Measurements from ENCODE around the gene CHST8. TPM values are rescaled to one million over a fixed set of nuclear protein-coding genes. Genes with fewer than 3 reads are reported as not detected.

Gene CHST8
- polyA plus RNA-seq, 1 of the 3 experiments (the other 2 are of a cell fraction), result 0.05 TPM

DNA sequence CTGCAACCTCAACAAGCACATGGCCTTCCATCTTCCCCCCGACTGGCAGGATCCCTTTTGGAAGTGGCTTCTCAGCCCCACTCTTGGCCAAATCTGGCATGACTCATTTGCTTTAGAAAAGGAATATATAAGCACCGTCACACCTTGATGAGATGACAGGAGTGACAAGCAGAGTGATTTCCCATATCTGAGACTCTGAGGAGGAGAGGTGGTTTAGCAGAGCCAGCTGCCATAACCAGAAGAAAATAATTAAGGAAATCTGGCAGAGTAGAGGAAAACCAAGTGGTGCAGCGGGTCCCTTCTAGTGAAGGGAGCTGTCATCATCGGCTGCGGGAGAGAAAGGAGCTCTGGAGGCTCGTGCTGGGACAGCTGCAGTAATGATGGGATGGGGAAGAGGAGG is 147.5 kb downstream of the CHST8 start:
- H3K9me3 ChIP-seq, result no peaks in the 10 kb centered on the region
- CTCF ChIA-PET, result interaction anchor here (0.9 to 11.0 kb wide), 21 partner anchors 8 to 585 kb away, joined by 3 to 155 read pairs (median 9); no protein-coding TSS in a partner anchor

More for the DNA sequence above, 147.5 kb downstream of the CHST8 start:
- H2AFZ ChIP-seq (ENCODE audit: low read depth), result no peak overlapping the region
- no peak for TF ChIP-seq TCF12 (IDR thresholded peaks at IDR 0.05)
- no peak for TF ChIP-seq RAD21 (IDR thresholded peaks at IDR 0.05; ENCODE audit: low read length)
- TF ChIP-seq FOXJ3 (CRISPR knock-in tag; IDR thresholded peaks at IDR 0.05), result no peak
- no peak for TF ChIP-seq ELF1 (IDR thresholded peaks at IDR 0.05)
- TF ChIP-seq EP300 (IDR thresholded peaks at IDR 0.05; ENCODE audit: borderline replicate concordance in 1 of 2, low read depth in 1 of 2, low read length in 1 of 2), result no peak
- TF ChIP-seq, protein P1, sequence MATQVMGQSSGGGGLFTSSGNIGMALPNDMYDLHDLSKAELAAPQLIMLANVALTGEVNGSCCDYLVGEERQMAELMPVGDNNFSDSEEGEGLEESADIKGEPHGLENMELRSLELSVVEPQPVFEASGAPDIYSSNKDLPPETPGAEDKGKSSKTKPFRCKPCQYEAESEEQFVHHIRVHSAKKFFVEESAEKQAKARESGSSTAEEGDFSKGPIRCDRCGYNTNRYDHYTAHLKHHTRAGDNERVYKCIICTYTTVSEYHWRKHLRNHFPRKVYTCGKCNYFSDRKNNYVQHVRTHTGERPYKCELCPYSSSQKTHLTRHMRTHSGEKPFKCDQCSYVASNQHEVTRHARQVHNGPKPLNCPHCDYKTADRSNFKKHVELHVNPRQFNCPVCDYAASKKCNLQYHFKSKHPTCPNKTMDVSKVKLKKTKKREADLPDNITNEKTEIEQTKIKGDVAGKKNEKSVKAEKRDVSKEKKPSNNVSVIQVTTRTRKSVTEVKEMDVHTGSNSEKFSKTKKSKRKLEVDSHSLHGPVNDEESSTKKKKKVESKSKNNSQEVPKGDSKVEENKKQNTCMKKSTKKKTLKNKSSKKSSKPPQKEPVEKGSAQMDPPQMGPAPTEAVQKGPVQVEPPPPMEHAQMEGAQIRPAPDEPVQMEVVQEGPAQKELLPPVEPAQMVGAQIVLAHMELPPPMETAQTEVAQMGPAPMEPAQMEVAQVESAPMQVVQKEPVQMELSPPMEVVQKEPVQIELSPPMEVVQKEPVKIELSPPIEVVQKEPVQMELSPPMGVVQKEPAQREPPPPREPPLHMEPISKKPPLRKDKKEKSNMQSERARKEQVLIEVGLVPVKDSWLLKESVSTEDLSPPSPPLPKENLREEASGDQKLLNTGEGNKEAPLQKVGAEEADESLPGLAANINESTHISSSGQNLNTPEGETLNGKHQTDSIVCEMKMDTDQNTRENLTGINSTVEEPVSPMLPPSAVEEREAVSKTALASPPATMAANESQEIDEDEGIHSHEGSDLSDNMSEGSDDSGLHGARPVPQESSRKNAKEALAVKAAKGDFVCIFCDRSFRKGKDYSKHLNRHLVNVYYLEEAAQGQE (IDR thresholded peaks at IDR 0.05; ENCODE audit: low read depth, low read length), result no peak
- TF ChIP-seq CHD2 (IDR thresholded peaks at IDR 0.05; ENCODE audit: low read length, partially characterized antibody), result no peak
- TF ChIP-seq USF1 (IDR thresholded peaks at IDR 0.05; ENCODE audit: borderline replicate concordance, low read depth), result no peak
- TF ChIP-seq GATA2 (CRISPR knock-in tag; IDR thresholded peaks at IDR 0.05), result no peak
- TF ChIP-seq TAF1 (IDR thresholded peaks at IDR 0.05; ENCODE audit: borderline replicate concordance, low read depth, low read length), result no peak
- TF ChIP-seq FOXM1 (IDR thresholded peaks at IDR 0.05; ENCODE audit: low read depth), result no peak
- no peak for TF ChIP-seq JUND (IDR thresholded peaks at IDR 0.05)
- no peak for TF ChIP-seq SMC3 (IDR thresholded peaks at IDR 0.05; ENCODE audit: low read depth, low read length)
- TF ChIP-seq RCOR1 (IDR thresholded peaks at IDR 0.05; ENCODE audit: low read length), result no peak
- no peak for TF ChIP-seq MXI1 (IDR thresholded peaks at IDR 0.05; ENCODE audit: low read depth, low read length)
- no peak for TF ChIP-seq PBX3 (IDR thresholded peaks at IDR 0.05)
- TF ChIP-seq, protein P2, sequence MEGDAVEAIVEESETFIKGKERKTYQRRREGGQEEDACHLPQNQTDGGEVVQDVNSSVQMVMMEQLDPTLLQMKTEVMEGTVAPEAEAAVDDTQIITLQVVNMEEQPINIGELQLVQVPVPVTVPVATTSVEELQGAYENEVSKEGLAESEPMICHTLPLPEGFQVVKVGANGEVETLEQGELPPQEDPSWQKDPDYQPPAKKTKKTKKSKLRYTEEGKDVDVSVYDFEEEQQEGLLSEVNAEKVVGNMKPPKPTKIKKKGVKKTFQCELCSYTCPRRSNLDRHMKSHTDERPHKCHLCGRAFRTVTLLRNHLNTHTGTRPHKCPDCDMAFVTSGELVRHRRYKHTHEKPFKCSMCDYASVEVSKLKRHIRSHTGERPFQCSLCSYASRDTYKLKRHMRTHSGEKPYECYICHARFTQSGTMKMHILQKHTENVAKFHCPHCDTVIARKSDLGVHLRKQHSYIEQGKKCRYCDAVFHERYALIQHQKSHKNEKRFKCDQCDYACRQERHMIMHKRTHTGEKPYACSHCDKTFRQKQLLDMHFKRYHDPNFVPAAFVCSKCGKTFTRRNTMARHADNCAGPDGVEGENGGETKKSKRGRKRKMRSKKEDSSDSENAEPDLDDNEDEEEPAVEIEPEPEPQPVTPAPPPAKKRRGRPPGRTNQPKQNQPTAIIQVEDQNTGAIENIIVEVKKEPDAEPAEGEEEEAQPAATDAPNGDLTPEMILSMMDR (IDR thresholded peaks at IDR 0.05), result no peak
- TF ChIP-seq GABPA (IDR thresholded peaks at IDR 0.05; ENCODE audit: low read depth), result no peak
- TF ChIP-seq FOSL2 (IDR thresholded peaks at IDR 0.05; ENCODE audit: borderline replicate concordance, low read depth), result no peak
- TF ChIP-seq EZH2phosphoT487 (IDR thresholded peaks at IDR 0.05; ENCODE audit: borderline replicate concordance, low read depth), result no peak
- H4K20me1 ChIP-seq (ENCODE audit: insufficient read depth), result no peaks in the 10 kb centered on the region
- H3K27me3 ChIP-seq (ENCODE audit: insufficient read depth), result no peaks in the 10 kb centered on the region
- H3K79me2 ChIP-seq (ENCODE audit: insufficient read depth), result no peaks in the 10 kb centered on the region
- WGBS (ENCODE audit: low lambda C conversion rate), result 44% methylated on average over 6 of the region's 6 CpGs
- POLR2A ChIA-PET, result no interaction called here
- H3K27ac ChIP-seq (ENCODE audit: low read depth in 2 of 2, low read length in 1 of 2), result no peak overlapping the region
- no peak overlapping the region for H3K4me3 ChIP-seq (ENCODE audit: low read depth in 2 of 2, low read length in 1 of 2)
- no peak overlapping the region for H3K4me2 ChIP-seq
- no peak overlapping the region for H3K9ac ChIP-seq
- no peak for DNase-seq
- peaks cover 0 to 34% of the 10 kb centered on the region in 2 experiments; a peak in 1 of 4 replicates for H3K4me1 ChIP-seq (ENCODE audit: control insufficient read depth in 1 of 2, insufficient read depth in 2 of 2, low read depth in 1 of 2, low read length in 1 of 2)
- no peaks in the 10 kb centered on the region for H3K36me3 ChIP-seq (replicated peaks in 1 of 2; ENCODE audit: control insufficient read depth in 1 of 2, insufficient read depth in 2 of 2, low read length in 1 of 2)
- H3K9me2 ChIP-seq, result no peaks in the 10 kb centered on the region
- no peaks in the 10 kb centered on the region for H3F3A ChIP-seq (replicated peaks; ENCODE audit: insufficient read depth)

Measured in SK-N-SH (cell line).